SK-N-MC (cell line): Measurements from ENCODE around the gene EIF6.

Source experiments
- DNase-seq: peaks from one replicate; pipeline ENCODE4 v3.0.0-alpha.2; 2011; ENCODE audit warnings: low read depth, low spot score
- H3K27ac ChIP-seq: fragments of 200-600 bp; sonication (generic); 2 replicates; pipeline ENCODE4 v1.5.1; 2016; ENCODE audit warnings: mixed run types
- H3K36me3 ChIP-seq: fragments of 200-600 bp; sonication (generic); 2 replicates; pipeline ENCODE4 v1.6.1; 2017; ENCODE audit warnings: antibody characterized with exemption, low read length, mixed read lengths; ENCODE audit not compliant: insufficient read depth
- H3K4me3 ChIP-seq: fragments of 200-600 bp; sonication (generic); 2 replicates; pipeline ENCODE4 v1.5.1; 2016
- H3K9ac ChIP-seq: fragments of 200-600 bp; sonication (generic); 2 replicates; pipeline ENCODE4 v1.8.0; 2017; ENCODE audit warnings: mixed run types, mixed read lengths; ENCODE audit not compliant: insufficient read length
- H3K9me3 ChIP-seq: fragments of 200-600 bp; sonication (generic); 2 replicates; pipeline ENCODE4 v1.6.1; 2017; ENCODE audit warnings: low read depth, mild to moderate bottlenecking, antibody characterized with exemption, low read length, moderate library complexity, mixed read lengths
- EZH2 ChIP-seq: fragments of 200-600 bp; sonication (generic); IDR thresholded peaks from one replicate; pipeline ENCODE4 v1.6.1; 2017; ENCODE audit warnings: antibody characterized with exemption
- FOXP2 ChIP-seq: optimal IDR thresholded peaks from 2 replicates; pipeline ENCODE3; 2011; ENCODE audit warnings: mild to moderate bottlenecking, moderate library complexity; ENCODE audit not compliant: insufficient read depth; ENCODE audit errors: extremely low read length, control extremely low read depth
- POLR2AphosphoS5 ChIP-seq: IDR thresholded peaks from 2 replicates; pipeline ENCODE4 v1.6.1; 2012; ENCODE audit warnings: mild to moderate bottlenecking, low read depth, low read length, borderline replicate concordance

The EIF6 gene

DNA sequence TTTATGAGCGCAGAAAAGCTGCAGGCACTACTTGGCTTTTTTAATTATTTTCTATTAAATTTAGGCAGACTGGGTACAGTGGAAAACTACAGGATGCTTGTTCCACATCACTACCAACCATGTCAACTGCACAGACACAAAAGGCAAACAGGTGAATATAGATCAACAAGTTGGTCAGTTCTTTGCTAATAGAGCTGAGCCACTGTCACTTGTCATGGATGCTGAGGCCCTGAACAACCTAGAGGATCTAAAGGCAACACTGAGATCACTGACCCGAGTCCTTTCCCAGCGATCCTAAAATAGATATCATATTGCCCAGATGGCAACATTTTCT lies 42.1 kb upstream of the EIF6 start:
- Histone ChIP-seq H3K9ac (no peak overlapping the region), H3K27ac (no peak overlapping the region), H3K9me3 (no peaks in the 10 kb centered on the region), H3K36me3 (peaks cover 12% of the 10 kb centered on the region; the same call in 1 of the 2 replicates), H3K4me3 (no peak overlapping the region)
- no peak for DNase-seq
- no peak for TF ChIP-seq EZH2
- TF ChIP-seq POLR2AphosphoS5: no peak
- no peak for TF ChIP-seq FOXP2

GRCh38 chr20:35326021-35326739 lies 41.6 kb upstream of the EIF6 start:
- peaks cover 12% of the 10 kb centered on the region; the same call in 1 of the 2 replicates for H3K36me3 ChIP-seq
- no peak overlapping the region for H3K9ac ChIP-seq
- no peak for DNase-seq
- H3K27ac ChIP-seq: no peak overlapping the region
- TF ChIP-seq EZH2 (no peak), FOXP2 (no peak)
- H3K9me3 ChIP-seq: no peaks in the 10 kb centered on the region
- no peak overlapping the region for H3K4me3 ChIP-seq

DNA sequence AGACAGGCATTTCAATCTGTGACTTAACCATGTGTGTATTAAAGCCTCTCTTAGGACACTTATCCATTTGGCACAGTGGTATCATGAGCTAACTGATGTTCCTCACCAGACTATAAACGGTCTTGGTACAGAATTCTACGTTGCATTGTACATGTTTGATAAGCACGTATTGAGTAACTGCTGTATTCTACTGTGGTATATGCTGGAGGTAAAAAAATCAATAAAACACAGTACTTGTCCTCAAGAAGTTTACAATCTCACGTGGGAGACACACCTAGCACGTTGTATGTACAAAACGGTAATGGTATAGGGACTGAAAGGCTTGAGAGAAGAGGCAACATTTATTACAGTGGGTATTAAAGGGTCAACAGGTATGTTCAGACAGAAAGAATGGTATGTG lies 40.8 kb upstream of the EIF6 start:
- Histone ChIP-seq H3K36me3 (peaks cover 12% of the 10 kb centered on the region; the same call in 1 of the 2 replicates), H3K9me3 (no peaks in the 10 kb centered on the region), H3K4me3 (no peak overlapping the region), H3K9ac (no peak overlapping the region), H3K27ac (no peak overlapping the region)
- TF ChIP-seq POLR2AphosphoS5: no peak
- no peak for TF ChIP-seq EZH2
- TF ChIP-seq FOXP2: no peak
- DNase-seq: no peak

DNA sequence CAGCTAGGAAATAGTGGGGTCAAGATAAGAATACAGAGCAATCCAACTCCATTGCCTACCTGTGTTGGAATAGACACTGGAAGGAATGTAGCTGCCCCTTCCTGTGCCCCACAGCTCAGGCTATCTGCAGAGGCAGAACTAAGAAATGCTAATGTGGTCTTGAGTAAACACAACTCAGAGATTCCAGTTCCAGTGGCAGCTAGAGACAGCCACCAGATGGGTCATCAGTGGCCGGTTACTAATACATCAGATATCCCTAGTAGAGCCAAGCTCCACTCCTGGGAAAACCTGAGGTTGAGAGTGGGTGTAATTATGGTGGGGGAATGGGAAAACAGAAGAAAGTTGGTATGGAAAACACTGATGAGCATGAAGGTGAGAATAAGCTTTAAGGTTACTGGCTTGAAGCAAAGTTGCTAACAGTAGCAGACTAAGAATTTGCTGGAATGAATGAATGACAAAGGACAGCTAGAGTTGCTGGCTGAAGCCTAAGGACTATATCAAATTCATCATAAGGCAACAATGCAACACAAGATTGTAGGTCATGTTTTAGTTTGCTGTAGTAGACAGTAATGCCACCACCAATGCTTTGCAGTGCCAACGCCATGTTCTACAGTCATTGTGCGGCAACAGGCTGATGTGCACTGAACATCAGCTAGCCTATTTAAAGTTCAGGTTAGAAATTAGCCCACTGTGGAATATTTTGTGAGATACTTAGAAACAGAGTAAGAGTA lies 36.0 kb upstream of the EIF6 start:
- Histone ChIP-seq H3K27ac (no peak overlapping the region), H3K36me3 (peaks cover 11% of the 10 kb centered on the region; the same call in 1 of the 2 replicates), H3K4me3 (no peak overlapping the region), H3K9me3 (no peaks in the 10 kb centered on the region), H3K9ac (no peak overlapping the region)
- DNase-seq: no peak
- TF ChIP-seq FOXP2 (no peak), EZH2 (no peak), POLR2AphosphoS5 (no peak)

DNA sequence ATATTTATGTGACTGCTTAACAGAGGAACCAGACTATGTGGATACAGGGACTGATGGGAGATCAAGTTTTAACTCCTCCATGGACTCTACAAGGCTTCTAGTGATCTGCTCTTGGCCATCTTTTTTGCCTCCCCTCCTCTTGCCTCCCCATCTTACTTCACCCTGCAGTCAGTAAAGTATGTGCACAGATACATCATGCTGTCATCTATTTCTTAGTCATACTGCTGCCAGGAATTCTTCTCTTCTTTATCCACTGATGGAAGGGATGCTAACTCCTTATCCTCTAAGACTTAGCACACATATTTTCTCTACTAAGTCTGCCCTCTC lies 35.3 kb upstream of the EIF6 start:
- Histone ChIP-seq H3K9me3 (no peaks in the 10 kb centered on the region), H3K4me3 (no peak overlapping the region), H3K9ac (no peak overlapping the region), H3K36me3 (peaks cover 4% of the 10 kb centered on the region; the same call in 1 of the 2 replicates), H3K27ac (no peak overlapping the region)
- TF ChIP-seq EZH2 (no peak), POLR2AphosphoS5 (no peak), FOXP2 (no peak)
- DNase-seq: no peak

DNA sequence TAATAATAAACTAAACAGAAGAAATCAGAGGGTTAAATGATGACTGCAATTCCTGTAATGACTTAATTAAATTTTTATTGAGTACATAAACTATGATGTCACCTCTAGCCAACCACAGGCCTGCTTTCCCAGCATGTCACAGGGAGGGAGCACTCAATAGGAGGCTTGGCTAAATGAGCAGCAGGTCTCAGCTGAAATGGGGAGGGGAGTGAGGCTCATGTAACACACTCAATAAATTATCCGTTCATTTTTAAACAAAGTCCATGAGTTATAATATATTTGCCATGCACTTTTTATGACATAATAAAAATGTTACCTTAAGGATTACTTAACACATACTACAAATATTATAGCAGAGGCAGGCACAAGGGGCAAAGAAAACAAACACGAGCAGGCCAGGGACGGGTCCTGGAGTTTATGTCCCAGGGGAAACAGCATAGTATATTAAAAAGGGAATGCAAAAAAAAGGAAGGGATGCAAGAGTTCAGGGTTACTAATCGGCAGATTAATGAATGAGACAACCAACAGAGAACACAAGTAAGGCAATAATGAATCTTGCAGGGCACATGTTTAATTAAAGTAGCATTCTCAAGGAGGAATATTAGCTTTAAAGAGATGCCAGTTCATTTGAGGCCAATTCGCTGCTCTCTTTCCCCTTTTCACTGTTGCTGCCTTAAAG lies 34.8 kb upstream of the EIF6 start:
- H3K9ac ChIP-seq: no peak overlapping the region
- no peak overlapping the region for H3K27ac ChIP-seq
- DNase-seq: no peak
- no peaks in the 10 kb centered on the region for H3K9me3 ChIP-seq
- no peak overlapping the region for H3K4me3 ChIP-seq
- TF ChIP-seq POLR2AphosphoS5: no peak
- no peak for TF ChIP-seq FOXP2
- no peak for TF ChIP-seq EZH2
- H3K36me3 ChIP-seq: peaks cover 6% of the 10 kb centered on the region

GRCh38 chr20:35318502-35319157 lies 34.1 kb upstream of the EIF6 start:
- no peak for DNase-seq
- TF ChIP-seq FOXP2 (no peak), EZH2 (no peak), POLR2AphosphoS5 (no peak)

More at GRCh38 chr20:35318502-35319157, 34.1 kb upstream of the EIF6 start:
- Histone ChIP-seq H3K9me3 (no peaks in the 10 kb centered on the region), H3K27ac (0 out of 2 replicates have a peak overlapping the region, but pooled peaks have one; percentile 25), H3K4me3 (no peak overlapping the region), H3K36me3 (peaks cover 7% of the 10 kb centered on the region), H3K9ac (no peak overlapping the region)
